GOT3 (cell line): ENCODE measurements around the gene LRRC38.
"Not testable (repeated sequence)": the region's sequence is repeated elsewhere in the genome, so short reads cannot be mapped to it uniquely, and the experiment has no call there.

Experiments
- DNase-seq: peaks from one replicate; lab custom pipeline; 2025; ENCODE audit warnings: mixed read lengths; lab: John Stamatoyannopoulos, UW

The LRRC38 gene, protein sequence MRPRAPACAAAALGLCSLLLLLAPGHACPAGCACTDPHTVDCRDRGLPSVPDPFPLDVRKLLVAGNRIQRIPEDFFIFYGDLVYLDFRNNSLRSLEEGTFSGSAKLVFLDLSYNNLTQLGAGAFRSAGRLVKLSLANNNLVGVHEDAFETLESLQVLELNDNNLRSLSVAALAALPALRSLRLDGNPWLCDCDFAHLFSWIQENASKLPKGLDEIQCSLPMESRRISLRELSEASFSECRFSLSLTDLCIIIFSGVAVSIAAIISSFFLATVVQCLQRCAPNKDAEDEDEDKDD

DNA sequence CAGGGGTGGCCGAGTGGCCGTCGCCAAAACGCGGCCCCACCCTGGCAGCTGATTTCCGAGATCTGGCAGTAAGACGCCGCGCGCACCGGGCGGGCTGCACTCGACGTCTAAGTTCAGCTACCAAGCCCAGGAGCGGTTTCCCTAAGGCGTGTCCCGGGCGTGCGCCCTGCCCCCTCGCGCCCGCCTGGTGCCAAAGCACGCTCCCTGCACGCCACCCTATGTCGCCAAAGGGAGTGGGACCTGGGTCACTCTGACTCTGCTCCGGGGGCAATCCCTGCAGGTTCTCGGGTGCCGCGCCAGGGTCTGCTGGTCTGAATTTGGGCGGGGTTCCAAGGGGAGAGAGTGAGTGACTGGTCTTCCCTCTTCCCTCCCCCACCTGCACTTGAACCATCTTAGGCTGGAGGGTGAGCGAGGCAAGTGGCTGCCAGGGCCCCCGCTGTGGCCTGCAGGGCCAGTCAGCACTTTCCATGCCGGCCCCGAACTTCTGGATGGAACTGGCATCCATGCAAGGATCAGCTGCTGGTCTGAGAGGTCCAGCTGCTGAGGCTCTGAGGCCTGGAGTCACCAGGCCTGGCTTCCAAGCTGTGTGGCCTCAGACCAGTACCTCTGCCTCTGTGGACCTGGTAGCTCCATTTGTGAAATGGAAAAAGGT is at the start of gene LRRC38:
Gene LRRC38 (minus strand): TSS at position 109 of the 652 bp plus-strand sequence. CDS start 410 bp downstream, outside the sequence.
- DNase-seq, result no peak

DNA sequence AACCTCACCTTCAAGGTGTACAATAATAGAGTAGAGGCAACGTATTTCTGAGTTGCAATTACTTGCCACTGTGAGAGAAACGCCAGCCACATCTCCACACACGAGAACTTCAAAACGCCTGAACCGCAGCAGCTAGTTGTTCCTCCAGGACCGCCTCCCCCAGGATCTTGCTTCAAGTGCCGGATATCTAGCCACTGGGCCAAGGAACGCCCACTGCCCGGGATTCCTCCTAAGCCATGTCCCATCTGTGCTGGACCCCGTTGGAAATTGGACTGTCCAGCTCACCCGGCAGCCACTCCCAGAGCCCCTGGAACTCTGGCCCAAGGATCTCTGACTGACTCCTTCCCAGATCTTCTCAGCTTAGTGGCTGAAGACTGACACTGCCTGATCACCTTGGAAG is 49.2 kb upstream of the LRRC38 start:
- DNase-seq, result not testable (repeated sequence)

DNA sequence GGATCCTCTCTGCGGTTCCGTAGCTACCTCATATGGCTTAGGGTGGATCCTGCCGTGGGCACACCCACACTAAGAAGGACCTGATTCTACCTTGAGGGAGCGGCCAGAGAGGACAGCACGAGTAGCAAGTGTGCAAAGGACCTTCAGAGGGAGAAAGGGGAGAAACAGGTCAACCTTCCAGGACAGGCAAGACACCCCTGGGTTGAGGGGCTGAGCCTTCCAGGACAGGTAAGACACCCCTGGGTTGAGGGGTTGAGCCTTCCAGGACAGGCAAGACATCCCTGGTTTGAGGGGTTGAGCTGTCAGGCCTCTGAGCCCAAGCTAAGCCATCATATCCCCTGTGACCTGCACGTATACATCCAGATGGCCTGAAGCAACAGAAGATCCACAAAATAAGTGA is 46.7 kb upstream of the LRRC38 start:
- DNase-seq, result no peak

DNA sequence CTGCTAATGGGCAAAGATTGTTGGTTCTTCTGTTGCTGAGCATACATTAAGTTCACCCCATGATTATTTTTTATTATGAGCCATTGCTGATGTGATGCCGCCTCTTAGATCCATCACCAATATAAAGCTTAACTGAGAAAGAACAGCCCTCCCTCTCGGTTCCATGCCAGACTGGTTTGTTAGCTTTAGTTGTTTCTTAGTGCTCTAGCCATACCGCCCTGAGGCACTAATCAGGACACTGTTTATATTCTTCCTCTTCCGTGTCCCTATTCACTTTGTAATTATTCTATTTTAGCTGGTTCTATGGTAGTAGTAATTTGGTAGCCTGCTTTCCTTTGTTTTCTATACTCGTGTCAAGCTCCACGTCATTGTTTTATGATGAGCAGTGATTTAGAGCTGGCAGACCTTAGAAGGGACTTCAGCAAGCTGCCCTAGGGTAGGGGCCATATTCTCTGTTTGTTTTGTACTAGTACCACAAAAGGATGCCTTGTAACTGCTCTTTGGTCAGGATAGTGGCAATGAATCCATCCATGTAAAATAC is 42.5 kb upstream of the LRRC38 start:
- DNase-seq, result no peak

DNA sequence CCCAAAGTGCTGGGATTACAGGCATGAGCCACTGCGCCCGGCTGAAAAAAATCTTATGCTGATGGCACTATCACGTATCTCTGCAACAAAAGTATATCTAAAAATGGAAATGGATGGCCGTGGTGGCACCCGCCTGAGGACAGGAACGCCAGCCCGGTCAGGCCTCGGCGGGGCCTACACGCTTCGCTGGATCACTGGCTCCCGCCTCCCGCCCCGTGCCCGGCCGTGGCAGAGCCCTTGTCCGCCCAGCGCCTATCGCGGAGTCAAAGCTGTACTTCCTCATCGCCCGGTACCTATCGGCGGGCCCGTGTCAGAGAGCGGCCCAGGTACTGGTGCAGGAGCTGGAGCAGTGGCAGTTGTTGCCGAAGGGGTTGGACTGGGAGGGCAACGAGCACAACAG is 41.0 kb upstream of the LRRC38 start:
- no peak for DNase-seq

DNA sequence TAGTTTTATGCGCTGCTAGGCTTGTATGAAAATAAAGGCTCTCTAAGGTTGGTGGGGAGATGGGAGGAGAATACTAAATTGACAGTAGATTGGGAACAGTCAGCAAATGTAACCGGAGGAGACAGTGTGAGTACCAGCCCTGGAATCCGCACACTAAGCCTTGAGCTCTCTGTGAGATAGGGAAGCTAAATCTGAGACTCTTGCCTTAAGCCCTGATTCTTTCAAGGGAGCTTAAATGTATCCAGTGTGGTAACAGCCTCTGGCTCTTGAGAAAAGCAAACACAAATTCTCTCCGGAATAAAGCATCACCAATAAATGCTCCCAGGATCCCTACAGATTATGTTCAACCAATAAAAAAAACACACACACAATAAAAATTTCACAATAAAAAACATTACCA is 36.9 kb upstream of the LRRC38 start:
- DNase-seq, result no peak

DNA sequence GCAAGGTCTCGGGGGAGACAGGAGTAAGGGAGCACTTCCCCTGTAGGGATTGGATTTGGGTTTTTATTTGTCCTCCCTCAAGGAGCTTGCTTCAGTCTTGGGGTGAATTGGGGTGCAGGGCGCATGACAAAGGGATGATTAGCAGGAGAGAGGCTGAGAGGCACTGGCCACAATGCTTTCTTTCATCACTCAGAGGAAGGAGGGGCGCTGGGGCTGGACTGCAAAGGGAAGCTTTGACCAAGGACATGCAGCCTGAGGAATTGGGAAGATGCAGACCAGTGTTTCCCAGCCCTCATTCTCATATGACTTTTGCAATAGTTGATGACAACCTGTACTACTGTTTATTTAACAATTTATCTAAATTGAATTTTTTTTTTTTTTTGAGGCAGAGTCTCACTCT is 35.7 kb upstream of the LRRC38 start:
- no peak for DNase-seq

DNA sequence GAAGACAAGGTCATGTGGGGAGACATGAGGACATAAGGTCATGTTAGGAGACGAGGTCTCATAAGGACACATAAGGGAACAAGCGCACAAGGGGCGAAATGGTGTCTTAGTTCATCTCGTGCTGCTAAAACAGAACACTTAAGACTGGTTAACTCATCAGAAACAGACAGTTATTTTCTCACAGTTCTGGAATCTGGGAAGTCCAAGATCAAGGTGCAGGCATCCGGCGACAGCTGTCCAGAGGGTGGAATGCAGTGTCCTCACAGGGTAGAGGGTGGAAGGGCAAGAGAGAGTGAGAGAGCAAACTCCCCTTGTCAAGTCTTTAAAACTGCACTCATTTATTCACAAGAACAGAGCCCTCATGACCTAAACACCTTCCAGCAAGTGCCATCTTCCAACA is 35.2 kb upstream of the LRRC38 start:
- no peak for DNase-seq

DNA sequence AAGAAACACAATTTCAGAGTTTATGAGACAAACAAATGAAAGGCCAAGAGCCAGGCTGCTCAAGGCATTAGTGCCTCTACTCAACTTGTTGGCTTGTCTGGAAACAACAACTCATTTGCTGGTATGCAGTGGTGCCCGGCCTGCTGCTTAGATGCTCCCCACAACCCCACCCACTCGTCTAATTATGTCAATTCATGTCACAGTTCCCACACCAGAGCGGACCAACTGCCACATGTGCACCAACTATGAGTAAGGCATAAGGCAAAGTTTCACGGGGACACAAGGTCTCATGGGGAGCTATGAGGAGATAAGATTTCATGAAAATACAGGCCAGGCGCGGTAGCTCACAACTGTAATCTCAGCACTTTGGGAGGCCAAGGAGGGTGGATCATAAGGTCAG is 34.5 kb upstream of the LRRC38 start:
- DNase-seq, result no peak

DNA sequence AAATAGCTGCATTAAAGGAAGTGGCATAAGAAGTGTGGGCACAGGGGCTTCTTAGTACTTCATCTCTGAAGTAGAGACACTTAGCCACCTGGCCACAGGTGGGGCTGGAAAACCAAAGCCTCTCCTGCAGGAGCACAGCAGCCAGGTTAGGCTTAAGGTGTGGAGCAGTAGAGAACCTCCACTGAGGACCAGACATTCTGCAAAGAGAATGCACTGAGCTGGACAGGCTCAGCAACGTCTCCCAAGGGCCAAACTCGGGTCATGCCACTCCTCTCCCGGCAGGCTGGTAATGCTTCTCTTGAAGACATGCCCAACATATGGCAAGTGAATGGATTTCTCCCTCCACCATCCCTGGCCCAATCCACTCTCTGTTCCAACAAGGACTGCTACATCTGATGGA is 33.0 kb upstream of the LRRC38 start:
- DNase-seq, result no peak

DNA sequence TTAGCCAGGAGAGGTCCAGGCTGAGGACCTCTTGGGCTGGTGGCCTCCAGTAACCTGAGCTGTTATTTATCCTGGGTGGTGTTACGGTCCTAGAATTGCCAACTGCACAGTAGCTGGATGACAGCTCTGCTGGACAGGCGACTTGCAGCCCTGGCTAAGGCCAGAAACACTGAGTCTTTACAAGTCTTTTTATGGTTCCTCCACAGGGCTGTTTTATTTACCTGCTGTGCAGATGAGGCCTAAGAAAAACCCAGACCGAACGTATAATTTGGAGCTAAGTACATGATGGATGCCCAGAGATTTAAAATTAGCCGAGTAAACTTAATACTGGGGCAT is 30.4 kb upstream of the LRRC38 start:
- DNase-seq, result no peak

DNA sequence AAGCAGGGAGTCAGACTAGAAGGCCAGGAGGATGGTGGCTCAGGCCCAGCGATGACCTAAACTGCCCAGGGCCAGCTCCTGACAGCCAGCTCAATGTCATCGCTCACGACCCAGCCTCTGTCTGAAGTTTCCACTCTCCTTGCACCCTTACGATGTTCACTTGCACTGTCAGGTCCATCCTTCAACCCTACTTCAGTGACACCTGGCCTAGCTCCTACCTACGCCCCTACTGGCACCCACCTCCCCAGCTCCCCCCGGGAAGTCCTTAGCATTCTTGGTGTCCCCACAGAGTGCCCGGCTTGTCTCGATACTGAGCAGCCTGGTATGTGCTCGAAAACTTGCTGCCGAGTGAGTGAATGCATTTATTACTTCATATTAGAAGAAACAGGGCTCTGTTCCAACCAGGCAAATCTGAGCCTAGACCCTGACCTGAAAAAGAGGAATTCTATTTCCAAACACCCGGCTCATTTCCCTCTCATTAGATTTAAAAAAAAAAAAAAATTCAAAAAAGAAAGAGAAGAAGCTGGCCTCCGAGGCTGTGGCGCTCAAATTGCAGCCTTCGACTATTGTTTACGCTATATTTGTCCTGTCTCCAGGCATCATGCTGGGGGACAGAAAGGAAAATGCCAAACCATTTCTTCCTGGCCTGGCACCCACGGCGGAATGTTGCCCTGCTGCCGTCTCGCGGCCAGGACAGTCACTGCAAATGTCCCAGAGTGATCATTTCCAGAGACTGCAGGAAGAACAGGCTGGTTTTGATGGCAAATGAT is 29.8 kb upstream of the LRRC38 start:
- DNase-seq, result no peak

DNA sequence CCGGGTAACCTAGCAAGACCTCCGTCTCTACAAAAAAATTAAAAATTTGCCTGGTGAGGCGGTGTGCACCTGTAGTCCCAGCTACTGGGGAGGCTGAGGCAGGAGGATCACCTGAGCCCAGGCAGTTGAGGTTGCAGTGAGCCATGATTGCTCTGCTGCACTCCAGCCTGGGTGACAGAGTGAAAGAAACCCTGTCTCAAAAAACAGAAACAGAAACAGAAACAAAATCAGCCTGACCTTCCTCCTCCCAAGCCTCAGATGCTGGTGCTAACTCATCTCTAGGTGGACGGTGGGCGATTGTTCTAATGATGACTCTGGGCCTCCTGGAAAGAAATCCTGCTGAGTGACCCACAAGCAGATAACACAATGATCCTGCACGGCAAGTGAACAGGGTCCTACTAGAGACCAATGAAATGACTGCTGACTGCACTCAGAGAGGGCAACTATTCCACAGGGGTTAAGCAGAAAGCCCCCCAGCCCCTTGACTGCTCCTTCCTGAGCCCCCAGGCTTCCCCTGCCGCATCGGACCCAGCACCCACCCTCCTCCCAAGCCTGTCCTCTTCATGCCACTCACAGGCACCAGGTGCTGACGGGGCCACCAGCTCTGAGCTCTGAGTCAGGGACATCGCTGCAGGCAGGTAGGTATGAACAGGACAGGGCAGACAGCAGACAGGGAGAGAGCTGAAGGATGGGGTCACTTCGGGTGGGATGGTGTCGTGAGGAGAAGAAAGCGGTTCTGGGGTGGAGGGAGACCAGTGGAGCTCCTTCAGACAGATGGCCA is 27.8 kb upstream of the LRRC38 start:
- no peak for DNase-seq

DNA sequence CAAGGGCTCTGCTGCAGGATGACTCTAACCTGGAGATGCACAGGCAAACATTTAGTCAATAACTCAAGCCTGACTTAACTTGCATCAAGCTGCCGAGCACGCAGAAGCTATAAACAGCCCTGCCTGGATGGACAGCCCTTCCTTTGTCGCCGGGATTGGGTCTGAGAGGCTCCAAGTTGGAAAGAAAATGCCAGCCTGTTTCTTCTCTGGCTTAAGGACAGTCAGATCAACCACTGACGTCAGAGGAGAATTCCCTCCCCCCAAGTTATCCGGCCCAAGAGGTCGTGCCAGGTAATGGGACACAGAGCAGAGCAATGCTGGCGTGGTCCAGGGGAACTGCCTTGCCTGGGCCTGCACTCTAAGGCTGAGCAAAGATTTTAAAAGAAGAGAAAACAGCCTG is 27.1 kb upstream of the LRRC38 start:
- DNase-seq, result no peak

DNA sequence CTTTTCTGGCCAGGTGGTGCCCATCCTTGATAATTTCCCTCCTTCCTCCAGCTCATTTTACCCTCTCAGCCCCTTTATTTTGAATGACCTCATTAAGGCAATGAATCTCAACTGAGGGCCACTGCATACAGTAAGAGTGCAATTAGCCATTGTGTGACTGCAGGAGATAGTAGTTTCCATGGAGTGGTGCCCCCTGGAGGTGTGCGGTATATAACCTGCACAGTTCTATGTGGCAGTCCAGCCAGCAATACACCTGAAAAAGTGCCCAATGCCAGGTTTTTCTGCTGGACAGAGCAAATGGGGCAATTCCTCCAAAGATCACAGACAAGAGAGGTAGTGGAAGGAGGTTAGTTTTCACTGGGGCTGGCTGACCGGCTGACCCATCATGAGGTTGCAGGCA is 25.9 kb upstream of the LRRC38 start:
- DNase-seq, result no peak

DNA sequence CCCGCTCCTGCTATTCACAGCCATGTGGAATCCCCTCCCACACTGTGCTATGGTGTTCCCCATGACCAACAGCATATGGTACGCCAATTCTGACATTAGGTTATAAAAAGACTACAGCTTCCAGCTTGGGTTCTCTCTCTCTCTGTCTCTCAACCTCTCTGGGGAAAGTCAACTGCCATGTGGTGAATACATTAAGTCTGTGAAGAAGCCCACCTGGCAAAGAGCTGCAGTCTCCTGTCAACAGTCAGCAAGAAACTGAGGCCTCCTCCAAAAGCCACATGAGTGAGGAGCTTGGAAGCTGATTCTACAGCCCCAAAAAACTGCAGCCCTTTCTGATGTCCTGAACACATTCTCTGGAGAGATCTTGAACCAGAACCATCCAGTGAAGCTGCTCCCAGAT is 25.0 kb upstream of the LRRC38 start:
- DNase-seq, result no peak

DNA sequence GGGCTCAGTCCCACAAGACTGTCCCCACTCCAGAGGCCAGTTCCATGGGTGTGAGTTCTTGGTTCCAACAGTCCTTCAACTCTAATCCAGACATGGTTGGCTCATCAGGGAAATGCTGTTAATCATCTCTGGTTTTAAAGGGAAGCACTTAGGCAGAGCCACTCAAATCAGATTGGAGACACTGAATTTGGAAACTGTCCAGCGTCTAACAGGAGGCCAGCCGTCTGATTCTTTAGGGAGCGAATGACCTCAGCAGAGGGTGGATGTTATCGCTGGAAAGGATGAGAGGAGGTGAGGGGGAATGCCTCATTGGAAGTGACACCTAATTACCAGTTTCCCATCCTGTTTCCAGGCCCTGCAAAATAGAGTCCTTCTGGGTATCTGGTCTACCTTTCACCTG is 22.8 kb upstream of the LRRC38 start:
- no peak for DNase-seq

DNA sequence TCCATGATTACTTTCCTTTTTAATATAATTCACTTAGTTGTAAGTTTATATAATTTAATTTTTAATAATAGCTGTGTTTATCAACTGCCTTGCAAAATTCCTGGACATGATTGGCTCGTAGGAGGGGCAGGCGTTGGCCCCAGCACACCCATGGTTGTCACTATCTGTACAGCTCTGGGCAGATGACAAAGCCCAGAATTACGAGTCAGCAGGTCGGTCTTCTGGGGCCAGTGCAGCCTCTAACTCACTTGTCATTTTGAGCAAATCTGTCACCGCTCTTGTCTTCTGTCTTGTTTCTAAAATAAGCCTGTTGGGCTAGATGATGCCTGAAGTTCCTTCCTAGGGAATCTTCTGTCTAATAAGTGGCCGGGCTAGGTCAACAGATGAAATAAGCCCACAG is 21.4 kb upstream of the LRRC38 start:
- DNase-seq, result no peak

DNA sequence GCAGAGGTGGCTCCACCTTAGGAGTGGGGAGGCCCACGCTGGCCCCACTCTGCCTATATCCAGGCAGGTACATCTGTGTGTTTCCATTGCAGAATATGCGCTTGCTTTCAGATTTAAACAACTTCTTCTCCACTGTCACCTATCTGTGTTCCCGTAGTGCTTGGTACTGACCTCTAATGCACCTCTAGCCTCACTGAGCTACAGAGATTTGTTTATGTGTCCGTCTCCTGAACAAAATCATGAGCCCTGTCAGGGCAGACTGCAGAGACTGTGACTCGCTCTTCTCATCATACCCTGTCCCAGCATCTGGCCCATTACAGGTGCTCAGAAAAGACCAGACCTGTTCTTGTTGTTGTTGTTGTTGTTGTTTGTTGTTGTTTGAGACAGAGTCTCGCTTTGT is 14.5 kb upstream of the LRRC38 start:
- no peak for DNase-seq

DNA sequence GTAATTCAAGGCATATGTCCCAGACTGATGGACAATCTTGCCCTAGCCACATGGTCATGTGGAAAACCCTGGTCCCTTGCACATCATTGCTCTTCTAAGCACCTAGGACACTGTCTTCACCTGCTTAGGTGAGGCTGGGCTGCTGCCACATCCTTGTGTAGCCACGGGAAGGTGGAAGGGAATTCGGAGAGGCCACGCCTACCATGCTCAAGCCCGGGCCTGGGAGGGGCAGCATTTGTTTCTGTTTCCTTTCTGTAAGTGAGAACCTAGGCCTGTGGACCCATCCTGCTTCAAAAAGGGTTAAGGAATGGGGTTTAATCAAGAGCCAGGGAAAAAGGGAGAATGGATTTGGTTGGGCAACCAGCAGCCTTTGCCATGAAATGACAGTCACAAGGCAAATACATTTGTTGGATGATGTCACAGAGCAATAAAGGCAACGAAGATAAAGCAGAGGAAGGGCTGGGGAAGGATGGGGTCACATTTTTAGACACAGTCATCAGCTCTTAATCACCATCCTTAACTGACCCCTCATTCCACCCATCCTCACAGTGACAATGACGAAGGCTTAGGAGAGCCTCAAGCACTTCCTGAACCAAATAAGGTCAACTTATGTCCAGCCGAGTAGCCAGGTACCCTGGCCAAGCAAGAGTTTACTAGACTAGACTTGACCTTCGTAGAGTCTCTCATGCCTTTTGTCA is 10.1 kb upstream of the LRRC38 start:
- DNase-seq, result no peak

DNA sequence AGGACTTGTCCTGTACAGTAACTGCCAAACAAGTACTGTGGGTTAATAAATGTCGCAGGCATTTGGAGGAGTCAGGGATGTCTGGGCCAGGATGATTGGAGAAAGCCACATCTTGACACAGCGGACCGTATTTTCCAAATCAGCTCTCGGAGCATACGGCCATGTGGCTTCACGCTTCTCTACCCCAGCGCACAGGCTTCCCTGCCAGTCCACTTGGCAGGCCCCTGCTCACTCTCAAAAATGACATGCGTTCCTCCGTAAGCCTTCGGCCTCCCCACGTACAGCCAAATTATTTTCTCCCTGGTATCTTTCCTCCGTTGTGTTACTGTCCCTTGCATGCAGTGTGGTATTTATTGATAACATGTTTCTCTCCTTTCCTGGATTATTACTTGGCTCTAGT is 7.2 kb upstream of the LRRC38 start:
- DNase-seq, result no peak
